ENCODE results near the gene CCSER2. TPM values are rescaled to one million over a fixed set of nuclear protein-coding genes. Genes with fewer than 3 reads are reported as not detected.

CCSER2 gene
- total RNA-seq, 4 donors from 2014 or later: 41.2 to 61.9 (median 47.7) TPM

- no peak for TF ChIP-seq CTCF (IDR thresholded peaks at IDR 0.05)
- DNase-seq (ENCODE audit: low spot score) (no peak), ATAC-seq (ENCODE audit: low FRiP score) (no peak)
Observed at GRCh38 chr10:84473136-84473535, 144.7 kb downstream of the CCSER2 start.

GRCh38 chr10:84477398-84478128 lies 149.2 kb downstream of the CCSER2 start:
- TF ChIP-seq CTCF (IDR thresholded peaks at IDR 0.05): no peak
- no peak for ATAC-seq (ENCODE audit: low FRiP score)
- no peak for DNase-seq (ENCODE audit: low spot score)

- DNase-seq (ENCODE audit: low spot score) (no peak), ATAC-seq (ENCODE audit: low FRiP score) (peak; percentile 76)
- no peak for TF ChIP-seq CTCF (IDR thresholded peaks at IDR 0.05)
Observed at GRCh38 chr10:84478151-84478550, 149.8 kb downstream of the CCSER2 start.

- ATAC-seq (ENCODE audit: low FRiP score) (no peak), DNase-seq (ENCODE audit: low spot score) (no peak)
- TF ChIP-seq CTCF (IDR thresholded peaks at IDR 0.05): no peak
Observed at GRCh38 chr10:84478679-84479078, 150.3 kb downstream of the CCSER2 start.

GRCh38 chr10:84484541-84484940 lies 156.2 kb downstream of the CCSER2 start:
- no peak for TF ChIP-seq CTCF (IDR thresholded peaks at IDR 0.05)
- DNase-seq (ENCODE audit: low spot score): no peak
- no peak for ATAC-seq (ENCODE audit: low FRiP score)

GRCh38 chr10:84493361-84493760 lies 165.0 kb downstream of the CCSER2 start:
- TF ChIP-seq CTCF (IDR thresholded peaks at IDR 0.05): no peak
- no peak for DNase-seq (ENCODE audit: low spot score)
- ATAC-seq (ENCODE audit: low FRiP score): no peak

All from omental fat pad (tissue), 4 donors.